ENCODE results near the gene NECAB2.

The NECAB2 gene

GRCh38 chr16:83967838-83968305, at the start of gene NECAB2:
TSS of gene NECAB2 (plus strand) at chr16:83968244. CDS start at chr16:83968649, 405 bp downstream.
- no peak for DNase-seq (ENCODE audit: low read depth)

- no peak for DNase-seq (ENCODE audit: low read depth)
These were observed 47.1 kb upstream of the NECAB2 start for GRCh38 chr16:83920894-83921491.

- no peak for DNase-seq (ENCODE audit: low read depth)
These were observed 44.3 kb upstream of the NECAB2 start for GRCh38 chr16:83923581-83924365.

GRCh38 chr16:83924686-83925085, 43.4 kb upstream of the NECAB2 start:
- no peak for DNase-seq (ENCODE audit: low read depth)

GRCh38 chr16:83925095-83925905, 42.7 kb upstream of the NECAB2 start:
- no peak for DNase-seq (ENCODE audit: low read depth)

GRCh38 chr16:83925957-83926725, 41.9 kb upstream of the NECAB2 start:
- DNase-seq (ENCODE audit: low read depth): no peak

GRCh38 chr16:83926726-83927397, 41.2 kb upstream of the NECAB2 start:
- DNase-seq (ENCODE audit: low read depth): peak; percentile 34

- DNase-seq (ENCODE audit: low read depth): no peak
These were observed 39.5 kb upstream of the NECAB2 start for GRCh38 chr16:83928341-83929055.

GRCh38 chr16:83929811-83930555, 38.1 kb upstream of the NECAB2 start:
- no peak for DNase-seq (ENCODE audit: low read depth)

GRCh38 chr16:83930730-83931500, 37.1 kb upstream of the NECAB2 start:
- DNase-seq (ENCODE audit: low read depth): no peak

- DNase-seq (ENCODE audit: low read depth): no peak
These were observed 36.5 kb upstream of the NECAB2 start for GRCh38 chr16:83931556-83931955.

- DNase-seq (ENCODE audit: low read depth): no peak
These were observed 35.7 kb upstream of the NECAB2 start for GRCh38 chr16:83932304-83932703.

GRCh38 chr16:83932955-83933673, 34.9 kb upstream of the NECAB2 start:
- DNase-seq (ENCODE audit: low read depth): no peak

GRCh38 chr16:83933885-83934683, 34.0 kb upstream of the NECAB2 start:
- DNase-seq (ENCODE audit: low read depth): no peak

GRCh38 chr16:83934684-83934977, 33.4 kb upstream of the NECAB2 start:
- DNase-seq (ENCODE audit: low read depth): no peak

- no peak for DNase-seq (ENCODE audit: low read depth)
These were observed 32.8 kb upstream of the NECAB2 start for GRCh38 chr16:83935005-83935857.

GRCh38 chr16:83935858-83936255, 32.2 kb upstream of the NECAB2 start:
- DNase-seq (ENCODE audit: low read depth): no peak
